ENCODE measurements around the gene NMU. TPM values are rescaled to one million over a fixed set of nuclear protein-coding genes. Genes with fewer than 3 reads are reported as not detected.
"Not testable (repeated sequence)": the region's sequence is repeated elsewhere in the genome, so short reads cannot be mapped to it uniquely, and the experiment has no call there.

NMU gene, protein sequence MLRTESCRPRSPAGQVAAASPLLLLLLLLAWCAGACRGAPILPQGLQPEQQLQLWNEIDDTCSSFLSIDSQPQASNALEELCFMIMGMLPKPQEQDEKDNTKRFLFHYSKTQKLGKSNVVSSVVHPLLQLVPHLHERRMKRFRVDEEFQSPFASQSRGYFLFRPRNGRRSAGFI
- under 1 TPM; 0.33 to 0.38 TPM for total RNA-seq

DNA sequence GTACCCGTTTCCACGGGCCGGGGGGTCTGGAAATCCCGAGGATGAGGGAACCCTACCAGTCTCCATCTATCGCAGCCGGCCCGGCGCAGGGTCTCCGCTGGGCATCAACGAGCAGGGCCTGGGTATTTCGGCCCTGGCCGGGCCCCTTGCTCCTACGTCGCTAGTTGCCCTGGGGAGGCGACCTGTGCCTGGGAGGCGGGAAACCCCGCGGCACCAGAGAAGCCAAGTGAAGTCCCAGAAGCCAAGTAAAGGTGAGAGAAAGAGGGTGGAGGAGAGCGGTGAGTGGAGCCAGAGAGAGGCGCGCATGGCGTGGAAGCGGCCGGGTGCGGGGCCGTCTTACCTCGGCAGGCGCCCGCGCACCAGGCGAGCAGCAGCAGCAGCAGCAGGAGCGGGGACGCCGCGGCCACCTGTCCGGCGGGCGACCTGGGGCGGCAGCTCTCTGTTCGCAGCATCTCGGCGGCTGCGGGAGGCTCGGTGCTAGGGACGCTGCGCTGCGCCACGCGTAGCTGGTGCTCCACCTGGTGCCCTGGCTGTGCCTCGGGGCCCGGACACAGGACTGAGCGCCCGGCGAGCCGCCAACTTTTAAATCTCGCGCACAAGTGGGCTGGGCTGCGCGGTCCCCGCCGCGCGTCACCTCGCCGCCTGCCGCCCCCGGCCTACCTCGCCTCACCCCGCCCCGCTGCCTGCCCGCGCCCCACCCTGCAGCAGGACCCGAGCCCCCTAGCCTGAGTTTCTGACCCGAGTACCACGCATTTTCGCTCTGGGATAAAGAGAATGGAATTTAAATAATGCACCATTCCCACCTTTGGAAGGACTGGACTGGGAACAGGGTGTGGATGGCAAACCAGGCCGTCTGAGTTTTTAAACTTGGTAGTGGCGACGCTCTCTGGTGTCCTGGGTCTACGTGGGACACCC, at the start of gene NMU:
Gene NMU (minus strand): TSS at position 558 of the 915 bp plus-strand sequence. CDS start 106 bp downstream, at position 452.
- H3K27me3 Mint-ChIP-seq = peaks cover 70% of the 10 kb centered on the region
- DNase-seq = peak; percentile 42
- no peaks in the 10 kb centered on the region for H3K36me3 Mint-ChIP-seq (ENCODE audit: low read depth)
- no peak within 1 kb of the TSS for H3K27ac Mint-ChIP-seq
- H3K4me3 Mint-ChIP-seq = peak within 1 kb of the TSS; percentile 65
- CTCF ChIA-PET = interaction anchor here (0.5 to 1.6 kb wide), 3 partner anchors 90 to 1708 kb away, joined by 3 to 4 read pairs (median 3); partner anchors contain the start of gene SRD5A3
- POLR2A ChIA-PET = no interaction called here
- peaks cover 14% of the 10 kb centered on the region for H3K4me1 Mint-ChIP-seq
- H3K9me3 Mint-ChIP-seq = no peaks in the 10 kb centered on the region

DNA sequence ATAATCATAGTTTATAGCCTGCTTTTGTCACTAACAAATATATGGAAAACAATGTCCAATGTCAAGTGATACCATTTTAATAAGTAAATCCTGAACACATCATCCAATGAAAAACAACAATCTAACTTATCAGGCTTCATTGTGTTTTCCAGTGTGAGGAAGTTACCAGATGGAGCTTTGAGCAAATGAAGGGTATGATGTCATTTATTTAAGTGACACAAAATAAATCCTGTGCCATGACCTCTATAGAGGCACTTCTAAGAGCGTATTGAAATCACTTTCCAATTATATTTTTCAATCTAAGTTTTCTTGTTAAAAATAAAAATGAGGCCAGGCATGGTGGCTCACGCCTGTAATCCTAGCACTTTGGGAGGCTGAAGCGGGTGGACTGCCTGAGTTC, 48.2 kb upstream of the NMU start:
- DNase-seq = no peak
- Mint-ChIP-seq H3K9me3 (peaks cover 3% of the 10 kb centered on the region), H3K4me1 (no peaks in the 10 kb centered on the region), H3K4me3 (no peak overlapping the region), H3K27me3 (no peaks in the 10 kb centered on the region), H3K27ac (no peak overlapping the region), H3K36me3 (ENCODE audit: low read depth) (no peaks in the 10 kb centered on the region)
- ChIA-PET POLR2A (no interaction called here), CTCF (no interaction called here)

DNA sequence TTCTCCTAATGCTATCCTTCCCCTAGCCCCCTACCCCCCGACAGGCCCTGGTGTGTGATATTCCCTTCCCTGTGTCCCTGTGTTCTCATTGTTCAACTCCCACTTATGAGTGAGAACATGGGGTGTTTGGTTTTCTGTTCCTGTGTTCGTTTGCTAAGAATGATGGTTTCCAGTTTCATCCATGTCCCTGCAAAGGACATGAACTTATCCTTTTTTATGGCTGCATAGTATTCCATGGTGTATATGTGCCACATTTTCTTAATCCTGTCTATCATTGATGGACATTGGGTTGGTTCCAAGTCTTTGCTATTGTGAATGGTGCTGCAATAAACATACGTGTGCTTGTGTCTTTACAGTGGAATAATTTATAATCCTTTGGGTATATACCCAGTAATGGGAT, 46.7 kb upstream of the NMU start:
- H3K4me3 Mint-ChIP-seq; POLR2A ChIA-PET; DNase-seq; H3K4me1 Mint-ChIP-seq; CTCF ChIA-PET; H3K36me3 Mint-ChIP-seq (ENCODE audit: low read depth); H3K9me3 Mint-ChIP-seq; H3K27me3 Mint-ChIP-seq; H3K27ac Mint-ChIP-seq: not testable (repeated sequence)

DNA sequence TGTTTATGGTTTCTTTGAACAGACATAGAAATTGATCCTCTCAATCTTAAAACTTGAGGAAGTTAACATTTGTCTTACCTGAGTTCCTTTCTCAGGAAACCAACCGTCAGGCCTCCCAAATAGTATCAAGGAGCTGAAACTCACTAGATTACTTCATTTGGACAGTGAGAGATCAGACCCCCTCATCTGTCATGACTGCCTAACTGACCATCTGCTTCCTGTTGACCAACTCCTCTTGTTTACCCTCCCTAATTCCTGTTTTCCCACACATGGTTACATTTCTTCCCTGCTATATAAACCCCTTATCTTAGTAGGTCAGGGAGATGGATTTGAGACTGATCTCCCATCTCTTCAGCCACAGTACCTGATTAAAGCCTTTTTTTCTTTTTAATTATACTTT, 46.2 kb upstream of the NMU start:
- ChIA-PET CTCF (no interaction called here), POLR2A (no interaction called here)
- Mint-ChIP-seq H3K9me3 (peaks cover 3% of the 10 kb centered on the region), H3K27me3 (peaks cover 2% of the 10 kb centered on the region), H3K4me3 (no peak overlapping the region), H3K27ac (no peak overlapping the region), H3K36me3 (ENCODE audit: low read depth) (no peaks in the 10 kb centered on the region), H3K4me1 (no peaks in the 10 kb centered on the region)
- DNase-seq = no peak

DNA sequence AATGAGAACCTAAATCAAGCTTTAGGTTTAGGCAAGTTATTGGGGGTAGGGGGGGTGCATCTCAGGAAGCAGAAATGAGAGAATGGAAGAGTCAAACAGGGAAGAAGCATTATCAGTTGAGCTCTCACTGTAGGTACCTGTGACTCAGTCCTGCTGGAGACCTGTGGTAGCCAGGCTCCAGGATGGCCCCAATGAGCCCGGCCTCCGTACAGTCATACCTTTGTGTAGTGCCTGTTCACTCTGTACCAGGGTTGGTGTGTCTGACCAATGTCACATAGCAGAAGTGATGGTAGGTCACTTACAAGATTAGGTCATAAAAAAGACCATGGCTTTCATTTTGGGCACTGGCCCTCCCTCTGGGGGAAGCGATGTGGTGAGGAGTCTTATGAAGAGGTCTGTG, 45.3 kb upstream of the NMU start:
- H3K9me3 Mint-ChIP-seq = peaks cover 3% of the 10 kb centered on the region
- no peaks in the 10 kb centered on the region for H3K36me3 Mint-ChIP-seq (ENCODE audit: low read depth)
- CTCF ChIA-PET = no interaction called here
- H3K4me3 Mint-ChIP-seq = no peak overlapping the region
- peaks cover 3% of the 10 kb centered on the region for H3K27me3 Mint-ChIP-seq
- POLR2A ChIA-PET = no interaction called here
- no peaks in the 10 kb centered on the region for H3K4me1 Mint-ChIP-seq
- DNase-seq = no peak
- no peak overlapping the region for H3K27ac Mint-ChIP-seq

DNA sequence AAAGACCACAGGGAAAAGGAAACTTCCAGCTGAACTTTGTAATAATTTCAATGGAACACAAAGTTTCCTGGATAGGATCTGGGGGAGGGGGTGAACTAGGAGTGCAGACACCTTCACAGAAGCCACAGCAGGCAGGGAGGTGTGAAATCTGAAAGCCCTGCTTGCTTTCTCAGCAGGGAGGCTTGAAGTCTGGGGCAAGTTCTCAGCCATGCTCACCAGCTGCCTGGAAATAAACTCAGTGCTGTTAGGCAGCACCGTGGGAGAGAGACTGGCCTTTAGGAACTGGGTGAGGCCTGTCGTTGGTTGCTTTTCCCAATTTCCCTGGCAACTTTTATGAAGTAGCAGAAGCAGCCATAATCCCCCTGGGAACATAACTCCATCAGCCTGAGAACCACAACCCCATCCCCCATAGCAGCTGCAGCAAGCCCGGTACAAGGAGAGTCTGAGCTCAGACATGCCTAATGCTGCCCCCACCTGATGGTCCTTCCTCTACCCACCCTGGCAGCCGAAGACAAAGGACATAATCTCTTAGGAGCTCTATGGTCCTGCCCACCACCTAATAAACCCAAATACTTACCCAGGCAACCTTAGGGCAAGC, 39.2 kb upstream of the NMU start:
- Mint-ChIP-seq H3K4me3 (no peak overlapping the region), H3K36me3 (ENCODE audit: low read depth) (no peaks in the 10 kb centered on the region), H3K9me3 (no peaks in the 10 kb centered on the region), H3K27ac (no peak overlapping the region), H3K27me3 (peaks cover 9% of the 10 kb centered on the region), H3K4me1 (no peaks in the 10 kb centered on the region)
- ChIA-PET POLR2A (no interaction called here), CTCF (interaction anchor here (0.6 kb wide), 1 partner anchor 192 kb away, joined by 4 read pairs; no protein-coding TSS in a partner anchor)
- DNase-seq = no peak

DNA sequence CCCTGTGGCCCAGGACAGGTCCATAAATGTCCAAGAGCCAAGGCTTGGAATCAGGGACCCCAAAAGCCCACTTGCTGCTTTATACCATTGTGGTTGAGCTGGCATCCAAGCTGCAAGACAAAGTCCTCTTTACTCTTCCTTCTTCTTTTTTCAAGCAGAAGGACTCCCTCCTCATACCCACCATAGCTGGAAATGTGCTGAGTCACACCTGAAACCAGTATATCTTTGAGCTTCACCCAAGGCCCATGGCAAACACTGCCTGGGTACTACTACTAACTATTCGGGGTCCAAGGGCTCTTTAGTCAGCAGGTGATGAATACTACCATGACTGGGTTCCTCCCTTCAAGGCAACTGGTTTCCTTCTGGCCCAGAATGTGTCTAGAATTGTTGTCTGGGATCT, 37.3 kb upstream of the NMU start:
- Mint-ChIP-seq H3K4me3 (no peak overlapping the region), H3K27me3 (peaks cover 12% of the 10 kb centered on the region), H3K9me3 (no peaks in the 10 kb centered on the region), H3K36me3 (ENCODE audit: low read depth) (no peaks in the 10 kb centered on the region), H3K4me1 (no peaks in the 10 kb centered on the region), H3K27ac (no peak overlapping the region)
- ChIA-PET CTCF (no interaction called here), POLR2A (no interaction called here)
- no peak for DNase-seq

DNA sequence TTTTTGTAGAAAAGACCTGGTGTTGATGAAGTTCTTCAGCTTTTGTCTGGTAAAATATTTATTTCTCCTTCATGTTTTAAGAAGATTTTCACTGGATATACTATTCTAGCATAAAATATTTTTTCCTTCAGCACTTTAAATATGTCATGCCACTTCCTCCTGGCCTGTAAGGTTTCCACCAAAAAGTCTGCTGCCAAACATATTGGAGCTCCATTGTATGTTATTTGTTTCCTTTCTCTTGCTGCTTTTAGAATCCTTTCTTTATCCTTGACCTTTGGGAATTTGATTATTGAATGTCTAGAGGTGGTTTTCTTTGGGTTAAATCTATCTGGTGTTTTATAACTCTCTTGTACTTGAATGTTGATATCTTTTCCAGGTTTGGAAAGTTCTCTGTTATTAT, 35.6 kb upstream of the NMU start:
- no peaks in the 10 kb centered on the region for H3K9me3 Mint-ChIP-seq
- POLR2A ChIA-PET = no interaction called here
- peaks cover 16% of the 10 kb centered on the region for H3K27me3 Mint-ChIP-seq
- DNase-seq = no peak
- no peak overlapping the region for H3K4me3 Mint-ChIP-seq
- H3K4me1 Mint-ChIP-seq = no peaks in the 10 kb centered on the region
- no peak overlapping the region for H3K27ac Mint-ChIP-seq
- H3K36me3 Mint-ChIP-seq (ENCODE audit: low read depth) = no peaks in the 10 kb centered on the region
- CTCF ChIA-PET = no interaction called here

DNA sequence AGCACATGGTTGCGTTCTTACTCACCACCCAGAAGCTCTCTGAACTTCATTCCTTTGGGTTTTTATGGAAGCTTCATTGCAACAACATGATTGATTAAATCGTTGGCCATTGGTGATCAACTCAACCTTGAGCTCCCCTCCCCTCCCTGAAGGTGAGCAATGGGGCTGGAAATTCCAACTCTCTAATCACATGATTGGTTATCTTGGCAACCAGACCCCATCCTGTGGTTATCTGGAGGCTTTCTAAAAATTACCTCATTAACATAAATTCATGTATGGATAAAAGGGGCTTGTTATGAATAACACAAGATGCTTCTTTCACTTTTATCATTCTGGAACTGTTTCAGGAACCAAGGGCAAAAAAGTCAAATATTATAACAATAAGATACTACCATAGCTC, 34.6 kb upstream of the NMU start:
- H3K4me1 Mint-ChIP-seq = no peaks in the 10 kb centered on the region
- H3K27ac Mint-ChIP-seq = no peak overlapping the region
- no peaks in the 10 kb centered on the region for H3K36me3 Mint-ChIP-seq (ENCODE audit: low read depth)
- H3K27me3 Mint-ChIP-seq = peaks cover 16% of the 10 kb centered on the region
- no peak for DNase-seq
- ChIA-PET CTCF (no interaction called here), POLR2A (no interaction called here)
- H3K4me3 Mint-ChIP-seq = no peak overlapping the region
- no peaks in the 10 kb centered on the region for H3K9me3 Mint-ChIP-seq

DNA sequence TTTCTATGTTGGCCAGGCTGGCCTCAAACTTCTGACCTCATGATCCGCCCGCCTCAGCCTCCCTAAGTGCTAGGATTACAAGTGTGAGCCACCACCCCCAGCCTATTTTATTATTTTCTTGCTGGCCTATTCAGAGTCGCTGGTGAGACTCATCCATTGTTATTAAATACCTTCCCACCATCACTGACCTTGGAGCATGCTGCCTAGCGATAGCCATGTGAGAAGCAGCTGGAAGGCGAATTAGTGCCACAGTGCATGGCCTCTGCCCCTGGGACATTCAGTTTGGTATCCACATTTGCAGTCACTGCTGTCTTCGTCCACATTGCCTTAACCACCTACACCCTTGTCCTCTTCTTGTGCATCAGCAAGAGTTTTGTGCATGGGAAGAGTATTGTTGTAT, 32.4 kb upstream of the NMU start:
- Mint-ChIP-seq H3K27me3 (peaks cover 11% of the 10 kb centered on the region), H3K4me3 (no peak overlapping the region), H3K27ac (no peak overlapping the region), H3K4me1 (no peaks in the 10 kb centered on the region), H3K9me3 (no peaks in the 10 kb centered on the region), H3K36me3 (ENCODE audit: low read depth) (no peaks in the 10 kb centered on the region)
- CTCF ChIA-PET = no interaction called here
- POLR2A ChIA-PET = no interaction called here
- no peak for DNase-seq

DNA sequence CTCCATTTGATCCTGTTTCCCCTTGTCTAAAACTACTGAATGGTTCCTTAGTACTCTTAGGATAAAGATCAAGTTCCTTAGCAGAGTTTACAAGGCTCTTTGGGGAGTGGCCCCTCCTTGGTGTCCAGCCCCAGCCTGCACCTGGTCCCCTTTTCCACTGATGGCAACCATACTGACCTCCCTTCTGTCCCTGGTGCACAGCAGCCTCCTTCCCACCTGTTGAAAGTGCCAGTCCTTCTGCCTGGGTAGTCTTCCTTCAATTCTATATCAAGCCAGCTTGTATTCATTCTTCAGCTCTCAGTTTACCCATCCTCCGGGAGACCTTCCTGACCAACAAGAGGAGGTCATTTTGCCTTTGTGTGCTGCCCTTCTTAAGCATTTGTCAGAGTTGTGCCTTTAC, 30.4 kb upstream of the NMU start:
- Mint-ChIP-seq H3K4me1 (no peaks in the 10 kb centered on the region), H3K27ac (no peak overlapping the region), H3K36me3 (ENCODE audit: low read depth) (no peaks in the 10 kb centered on the region), H3K4me3 (no peak overlapping the region), H3K27me3 (peaks cover 9% of the 10 kb centered on the region), H3K9me3 (no peaks in the 10 kb centered on the region)
- ChIA-PET POLR2A (no interaction called here), CTCF (no interaction called here)
- DNase-seq = no peak

DNA sequence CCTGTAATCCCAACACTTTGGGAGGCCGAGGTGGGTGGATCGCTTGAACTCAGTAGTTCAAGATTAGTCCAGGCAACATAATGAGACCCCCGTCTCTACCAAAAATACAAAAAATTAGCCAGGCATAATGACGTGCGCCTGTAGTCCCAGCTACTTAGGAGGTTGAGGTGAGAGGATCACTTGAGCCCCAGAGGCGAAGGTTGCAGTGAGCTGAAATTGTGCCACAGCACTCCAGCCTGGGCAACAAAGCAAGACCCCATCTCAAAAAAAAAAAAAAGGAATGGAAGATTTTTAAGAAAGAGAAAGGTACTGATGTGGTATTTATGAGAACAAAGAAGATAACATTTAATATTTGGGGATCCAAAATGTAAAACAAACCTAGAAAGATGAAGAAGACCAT, 27.0 kb upstream of the NMU start:
- no peak overlapping the region for H3K27ac Mint-ChIP-seq
- no peaks in the 10 kb centered on the region for H3K36me3 Mint-ChIP-seq (ENCODE audit: low read depth)
- ChIA-PET POLR2A (no interaction called here), CTCF (no interaction called here)
- no peak overlapping the region for H3K4me3 Mint-ChIP-seq
- no peak for DNase-seq
- no peaks in the 10 kb centered on the region for H3K9me3 Mint-ChIP-seq
- no peaks in the 10 kb centered on the region for H3K4me1 Mint-ChIP-seq
- H3K27me3 Mint-ChIP-seq = peaks cover 6% of the 10 kb centered on the region

DNA sequence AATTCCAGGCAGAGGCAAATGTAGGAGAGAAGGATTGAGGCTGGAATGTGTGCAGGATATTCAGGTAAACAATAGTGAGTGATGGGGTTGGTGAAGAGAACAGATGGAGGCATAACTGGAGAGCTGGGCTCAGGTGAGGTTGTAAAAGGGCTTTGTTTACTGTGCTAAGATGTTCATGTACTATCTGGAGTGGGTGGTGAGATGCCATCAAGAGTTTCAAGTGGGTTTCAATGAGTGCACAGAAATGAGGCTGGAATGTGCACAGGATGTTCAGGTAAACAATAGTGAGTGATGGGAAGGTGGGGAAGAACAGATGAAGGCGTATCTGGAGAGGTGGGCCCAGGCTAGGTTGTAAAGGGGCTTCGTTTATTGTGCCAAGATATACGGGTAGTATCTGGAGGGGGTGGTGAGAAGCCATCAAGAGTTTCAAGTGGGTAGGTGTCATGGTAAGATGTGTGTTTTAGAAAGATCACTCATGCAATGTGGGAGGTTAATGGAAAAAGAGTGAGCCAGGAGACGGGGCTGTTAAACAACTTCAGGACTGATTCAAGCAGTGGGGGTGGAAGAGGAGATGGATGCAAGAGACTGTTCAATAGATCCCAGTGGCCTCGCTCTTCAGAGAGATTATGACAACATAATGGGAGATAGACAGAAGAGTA, 25.4 kb upstream of the NMU start:
- no peak for DNase-seq
- H3K27me3 Mint-ChIP-seq = no peaks in the 10 kb centered on the region
- no peaks in the 10 kb centered on the region for H3K9me3 Mint-ChIP-seq
- POLR2A ChIA-PET = no interaction called here
- H3K4me1 Mint-ChIP-seq = no peaks in the 10 kb centered on the region
- no peak overlapping the region for H3K4me3 Mint-ChIP-seq
- CTCF ChIA-PET = no interaction called here
- no peak overlapping the region for H3K27ac Mint-ChIP-seq
- H3K36me3 Mint-ChIP-seq (ENCODE audit: low read depth) = no peaks in the 10 kb centered on the region

Data from activated CD4-positive, alpha-beta memory T cell treated with anti-CD3 and anti-CD28 coated beads, Interleukin-2, amount 10 ng/mL, durations not matched to agents 7 days and 5 days (primary cell).